Measurements from ENCODE around the gene LEF1. TPM values are rescaled to one million over a fixed set of nuclear protein-coding genes. Genes with fewer than 3 reads are reported as not detected.
"Not testable (repeated sequence)": the region's sequence is repeated elsewhere in the genome, so short reads cannot be mapped to it uniquely, and the experiment has no call there.

The LEF1 gene
- total and polyA plus RNA-seq, 9 of the 15 experiments (the other 6 are each of a cell fraction or from before 2014, with no cell fraction given) = 15.1 to 81.1 (median 29.7) TPM

- TF ChIP-seq ZNF280A (IDR thresholded peaks at IDR 0.05; ENCODE audit: low read depth, partially characterized antibody) (no peak), ZBTB40 (IDR thresholded peaks at IDR 0.05) (no peak), ZBTB40 (CRISPR knock-in tag; IDR thresholded peaks at IDR 0.05) (no peak)
These were observed 155.4 kb downstream of the LEF1 start (continued) for GRCh38 chr4:108013327-108013726.

GRCh38 chr4:108012382-108012781, 156.3 kb downstream of the LEF1 start:
- in situ Hi-C loops (cut with MboI); H3K27ac ChIP-seq (ENCODE audit: extremely low read depth, low read depth, low read length); BruUV-seq (replicated peaks); H3K9me1 ChIP-seq (ENCODE audit: control insufficient read depth, insufficient read depth, low read length); H3K79me2 ChIP-seq (ENCODE audit: control insufficient read depth, insufficient read depth, low read length); intact Hi-C loops (cut with micrococcal nuclease); CTCF ChIA-PET (ENCODE audit: low intra/inter-chr PET ratio); FAIRE-seq; H3K9me3 ChIP-seq (replicated peaks; ENCODE audit: control insufficient read depth, insufficient read depth, low read depth, low read length); H3K9ac ChIP-seq (ENCODE audit: insufficient read depth in 1 of 2, low read depth in 2 of 2, low read length in 2 of 2); DNase-seq (ENCODE audit: extremely low read depth in 1 of 4, low spot score in 3 of 4); H3K4me2 ChIP-seq (ENCODE audit: insufficient read depth, low read length); H4K20me1 ChIP-seq (replicated peaks; ENCODE audit: control insufficient read depth, insufficient read depth, low read length); H3K4me3 ChIP-seq; H2AFZ ChIP-seq (ENCODE audit: low read depth, low read length); H3K27me3 ChIP-seq (ENCODE audit: control insufficient read depth in 2 of 2, insufficient read depth in 2 of 2, low read length in 2 of 2); ATAC-seq; H3K4me1 ChIP-seq (replicated peaks in 1 of 2; ENCODE audit: control insufficient read depth in 2 of 2, insufficient read depth in 2 of 2, low read length in 2 of 2): not testable (repeated sequence)
- H3K36me3 ChIP-seq (ENCODE audit: control insufficient read depth, insufficient read depth, low read length) = peaks cover 34% of the 10 kb centered on the region; the same call in 2 of the 3 replicates
- POLR2A ChIA-PET = interaction anchor here (1.3 kb wide), 1 partner anchor 11 kb away, joined by 3 read pairs; no protein-coding TSS in a partner anchor
- WGBS (ENCODE audit: insufficient coverage, low coverage, missing lambda C conversion rate) = 95% methylated on average over 5 of the region's 5 CpGs

Measured in K562 (cell line).